Dermis microvascular lymphatic vessel endothelial cell (primary cell): ENCODE data around the gene PEAR1. TPM values are rescaled to one million over a fixed set of nuclear protein-coding genes. Genes with fewer than 3 reads are reported as not detected.

Source experiments
- DNase-seq, 2 donors: peaks; one replicate each; pipeline versions ENCODE4 v3.0.0 to v3.0.0-alpha.2; 2010; ENCODE audit warnings: low read depth in 2 of 2
- total RNA-seq: library from RNA; depleted of rRNA; stranded (reverse); fragments of >200 nt; gene quantifications from 2 replicates; pipeline ENCODE4 v1.2.1, GENCODE V29; 2014

Gene PEAR1
- total RNA-seq, 1 donor from 2014 or later, result 10.9 TPM

DNA sequence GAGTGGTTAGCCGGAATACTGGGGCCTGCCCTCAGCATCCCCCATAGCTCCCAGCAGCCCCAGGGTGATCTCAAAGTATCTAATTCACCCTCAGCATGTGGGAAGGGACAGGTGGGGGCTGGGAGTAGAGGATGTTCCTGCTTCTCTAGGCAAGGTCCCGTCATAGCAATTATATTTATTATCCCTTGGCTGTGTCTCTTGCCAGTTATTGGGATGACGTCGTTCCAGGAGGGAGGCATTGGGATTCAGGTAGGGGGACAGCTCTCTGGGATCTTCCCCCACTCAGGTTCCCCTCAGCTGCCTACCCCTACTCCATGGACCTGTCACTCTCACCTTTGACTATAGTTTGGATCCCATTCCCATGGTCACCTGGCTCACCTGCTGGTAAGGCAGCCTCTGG, 11.9 kb upstream of the PEAR1 start:
- no peak for DNase-seq

DNA sequence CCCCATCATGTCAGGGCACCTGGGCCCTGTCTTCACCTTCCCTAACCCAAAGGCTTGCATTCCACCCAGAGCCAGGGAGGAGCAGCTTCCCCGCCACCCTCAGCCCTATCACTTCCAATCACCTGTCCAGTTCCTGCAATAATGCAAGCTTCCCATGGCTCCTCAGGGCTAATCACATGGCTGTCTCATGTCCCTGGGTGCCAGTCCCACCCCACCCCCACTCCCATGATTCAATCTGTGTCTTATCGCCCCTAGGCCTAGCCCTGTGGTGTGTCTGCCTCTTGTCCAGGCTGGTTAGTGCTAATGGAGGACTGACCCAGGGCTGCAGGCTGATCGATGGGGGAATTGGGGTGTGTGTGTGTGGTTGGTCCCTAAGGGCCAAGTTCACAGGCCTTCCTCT, 11.0 kb upstream of the PEAR1 start:
- no peak for DNase-seq

DNA sequence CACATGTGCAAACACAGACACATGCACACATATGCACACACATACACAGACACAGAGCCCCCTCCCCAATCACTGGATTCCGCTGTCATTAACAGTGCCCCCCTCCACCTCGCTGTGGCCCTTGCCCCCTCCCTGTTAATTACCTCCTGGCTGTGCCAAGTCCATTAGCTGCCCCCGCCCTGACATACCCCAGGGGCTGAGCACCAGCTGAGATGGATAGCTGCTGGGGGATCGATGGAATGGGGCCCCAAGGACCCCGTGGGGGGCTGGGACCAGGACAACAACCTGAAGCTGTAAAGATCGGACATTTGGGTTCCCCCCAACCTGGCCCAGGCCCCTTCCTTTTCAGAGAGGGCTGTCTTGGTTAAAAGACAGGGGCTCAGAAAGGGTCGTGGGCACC, 9.6 kb upstream of the PEAR1 start:
- DNase-seq, result no peak

DNA sequence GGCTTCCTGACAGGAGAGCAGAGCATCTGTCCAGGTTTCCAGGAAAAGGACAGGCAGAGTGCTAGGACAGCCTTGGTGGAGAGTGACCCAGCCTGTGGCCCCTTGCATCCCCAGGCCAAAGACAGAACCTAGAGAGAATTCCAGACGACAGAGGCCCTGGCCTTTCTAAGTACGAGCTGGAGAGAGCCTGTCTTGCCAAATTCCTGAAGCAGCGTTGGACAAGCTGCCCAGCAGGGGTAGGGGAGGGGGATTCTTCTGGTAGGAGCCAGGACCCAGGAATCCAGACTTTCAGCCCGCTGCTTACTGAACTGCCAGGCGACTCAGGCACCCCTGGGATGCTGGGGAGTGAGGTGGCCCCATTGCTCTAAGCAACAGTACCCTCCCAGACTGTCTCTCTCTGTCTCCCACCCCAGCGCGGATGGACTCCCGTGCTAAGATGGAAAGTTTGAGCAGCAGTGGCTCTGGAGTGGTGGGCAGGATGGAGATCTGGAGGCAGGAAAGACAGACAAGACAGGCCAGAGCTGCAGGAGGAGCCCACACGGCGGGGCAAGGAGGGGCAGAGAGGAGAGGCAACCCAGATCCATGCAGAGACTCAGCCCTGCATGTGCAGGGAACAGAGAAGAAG, 8.8 kb upstream of the PEAR1 start:
- no peak for DNase-seq

DNA sequence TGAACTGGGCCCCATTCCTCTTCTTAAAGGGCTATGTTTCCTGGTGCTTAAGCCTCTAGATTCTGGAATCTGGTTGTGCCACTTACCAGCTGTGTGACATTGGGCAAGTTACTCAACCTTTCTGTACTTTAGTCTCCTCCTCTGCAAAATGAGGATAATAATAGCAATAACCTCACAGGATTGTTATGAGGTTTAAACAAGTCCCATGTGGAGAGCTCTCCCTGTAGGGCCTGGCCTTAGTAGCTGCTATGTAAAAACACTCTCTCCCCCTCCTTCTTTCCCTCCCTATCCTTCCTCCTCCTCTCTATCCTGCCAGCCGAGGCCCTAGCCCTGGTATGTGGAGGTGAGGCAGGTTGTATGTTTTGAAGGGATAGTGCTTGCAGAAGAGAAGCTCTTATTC, 8.2 kb upstream of the PEAR1 start:
- DNase-seq, result no peak

DNA sequence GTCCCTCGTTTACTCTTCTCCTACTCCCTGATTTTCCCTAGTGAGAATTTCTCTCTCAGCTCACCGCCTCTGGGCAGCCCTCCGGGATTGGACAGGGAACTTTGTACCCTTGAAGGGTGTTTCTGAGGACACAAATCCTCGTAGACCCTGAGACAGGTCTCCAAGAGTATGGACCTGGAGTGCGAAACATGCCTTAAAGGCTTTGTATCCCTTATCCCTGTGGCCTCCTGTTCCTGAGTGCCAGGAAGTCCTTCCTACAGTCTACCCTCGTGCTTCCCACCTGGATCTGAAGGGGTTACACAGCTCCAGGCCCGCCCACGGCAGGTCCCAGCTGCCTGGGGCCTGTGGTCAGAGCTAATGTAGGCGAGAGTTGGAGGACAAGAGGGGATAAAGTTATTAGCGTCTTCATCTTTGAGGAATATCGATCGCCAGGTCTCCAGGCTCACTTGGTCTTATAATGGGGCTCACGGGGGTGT, 7.6 kb upstream of the PEAR1 start:
- DNase-seq, result no peak

DNA sequence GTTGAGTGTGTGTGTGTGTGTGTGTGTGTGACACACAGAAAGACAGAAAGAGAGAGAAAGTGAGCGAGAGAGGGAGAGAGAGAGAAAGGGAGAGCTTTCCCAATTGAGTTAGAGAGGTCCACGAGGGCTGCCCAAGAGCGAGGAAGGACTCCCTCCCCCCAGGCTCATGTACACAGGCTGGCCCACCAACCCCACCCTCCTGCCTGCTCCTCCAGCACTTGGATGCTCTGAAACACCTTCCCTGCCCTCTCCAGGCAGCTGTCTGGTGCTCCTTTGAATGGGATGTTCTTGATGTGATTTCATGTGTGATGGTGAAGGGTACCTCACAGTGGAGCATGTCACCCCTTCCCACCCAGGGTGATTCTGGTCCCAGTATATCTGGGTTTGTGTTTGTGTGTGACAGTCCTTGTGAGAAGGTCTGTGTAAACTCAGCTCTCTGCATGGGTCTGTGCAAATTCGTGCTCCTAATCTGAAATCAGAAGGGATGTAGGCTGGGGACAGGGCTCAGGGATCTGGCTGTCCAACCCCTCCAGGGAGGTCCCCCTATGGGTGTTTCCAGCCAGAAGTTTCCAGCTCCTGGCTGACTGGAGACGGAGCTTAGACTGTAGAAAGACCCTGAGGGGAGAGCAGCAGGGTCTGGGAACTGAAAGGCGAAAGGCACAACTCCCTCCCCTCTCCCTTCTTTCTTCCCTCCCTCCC, 6.8 kb upstream of the PEAR1 start:
- no peak for DNase-seq

DNA sequence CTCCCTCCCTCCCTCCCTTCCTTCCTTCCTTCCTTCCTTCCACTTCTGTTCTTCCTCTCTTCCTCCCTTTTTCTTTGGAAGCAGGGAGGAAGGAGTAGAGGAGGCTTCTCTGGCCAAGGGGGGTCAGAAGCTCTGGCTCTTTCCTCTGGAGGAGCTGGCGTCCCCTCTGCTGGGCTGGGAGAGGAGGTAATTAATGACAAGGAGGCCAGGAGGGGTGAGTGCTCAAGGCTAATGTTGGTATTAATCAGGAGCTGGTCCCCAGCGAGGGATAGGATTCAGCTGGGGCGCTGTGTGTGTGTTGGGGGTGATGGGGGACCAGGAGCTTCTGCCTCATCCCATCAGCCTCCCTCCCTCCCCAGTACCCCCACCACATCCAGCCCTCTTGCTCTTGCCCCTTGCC, 6.2 kb upstream of the PEAR1 start:
- DNase-seq, result no peak

DNA sequence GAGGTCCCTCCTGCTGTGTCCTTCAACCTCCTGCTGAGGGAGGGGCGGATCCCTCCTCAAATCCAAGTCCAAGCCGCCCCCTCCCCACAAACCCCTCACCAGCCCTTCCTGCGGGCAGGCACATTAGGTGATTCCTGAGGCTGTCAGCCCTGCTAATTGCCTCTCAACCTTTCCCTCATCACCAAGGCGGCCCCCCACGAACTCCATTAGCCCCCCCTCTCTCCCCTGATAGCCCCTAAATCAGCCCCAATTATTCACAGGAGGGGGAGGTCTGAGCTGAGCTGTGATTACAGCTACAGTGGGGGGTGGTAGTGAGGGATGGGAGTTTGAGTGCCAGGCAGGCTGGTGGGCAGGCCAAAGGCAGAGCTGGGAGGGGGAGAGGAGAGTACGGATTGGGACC, 5.8 kb upstream of the PEAR1 start:
- DNase-seq, result no peak

DNA sequence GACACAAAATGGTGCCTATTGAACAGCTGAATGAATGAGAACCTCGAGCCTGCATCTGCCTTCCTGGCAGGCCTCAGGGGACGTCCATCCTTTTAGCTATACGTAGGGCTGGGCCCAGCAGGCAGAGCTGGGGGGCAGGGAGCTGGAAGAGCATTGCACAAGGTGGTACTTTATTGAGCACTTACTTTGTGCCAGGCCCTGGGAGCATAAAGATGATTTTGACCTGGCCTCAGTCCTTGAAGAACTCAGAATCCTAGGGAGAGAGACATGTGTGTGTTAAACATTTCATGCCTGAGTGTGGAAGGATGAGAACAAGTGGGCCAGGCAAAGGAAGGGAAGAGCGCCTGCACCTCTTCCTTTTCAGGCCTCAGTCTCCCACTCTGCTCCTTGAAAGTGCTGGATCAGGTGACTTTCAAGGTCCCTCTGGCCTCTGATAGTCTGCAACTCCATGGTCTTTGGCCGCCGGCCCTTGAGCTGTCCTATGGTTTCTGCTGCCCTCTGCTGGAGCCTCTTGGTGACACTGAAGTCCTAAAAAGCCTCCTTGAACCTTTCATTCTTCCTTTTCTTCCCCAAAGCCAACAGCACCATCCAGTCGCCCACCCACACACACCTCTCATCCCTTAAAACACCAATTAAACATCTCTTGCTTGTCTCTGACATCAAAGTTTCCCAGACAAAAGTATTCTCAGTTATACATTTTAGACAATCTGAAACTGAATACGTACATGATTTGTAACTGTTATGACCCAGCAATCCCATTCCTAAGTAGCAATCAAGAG, 3.5 kb upstream of the PEAR1 start:
- DNase-seq, result peak; percentile 40 to 82

DNA sequence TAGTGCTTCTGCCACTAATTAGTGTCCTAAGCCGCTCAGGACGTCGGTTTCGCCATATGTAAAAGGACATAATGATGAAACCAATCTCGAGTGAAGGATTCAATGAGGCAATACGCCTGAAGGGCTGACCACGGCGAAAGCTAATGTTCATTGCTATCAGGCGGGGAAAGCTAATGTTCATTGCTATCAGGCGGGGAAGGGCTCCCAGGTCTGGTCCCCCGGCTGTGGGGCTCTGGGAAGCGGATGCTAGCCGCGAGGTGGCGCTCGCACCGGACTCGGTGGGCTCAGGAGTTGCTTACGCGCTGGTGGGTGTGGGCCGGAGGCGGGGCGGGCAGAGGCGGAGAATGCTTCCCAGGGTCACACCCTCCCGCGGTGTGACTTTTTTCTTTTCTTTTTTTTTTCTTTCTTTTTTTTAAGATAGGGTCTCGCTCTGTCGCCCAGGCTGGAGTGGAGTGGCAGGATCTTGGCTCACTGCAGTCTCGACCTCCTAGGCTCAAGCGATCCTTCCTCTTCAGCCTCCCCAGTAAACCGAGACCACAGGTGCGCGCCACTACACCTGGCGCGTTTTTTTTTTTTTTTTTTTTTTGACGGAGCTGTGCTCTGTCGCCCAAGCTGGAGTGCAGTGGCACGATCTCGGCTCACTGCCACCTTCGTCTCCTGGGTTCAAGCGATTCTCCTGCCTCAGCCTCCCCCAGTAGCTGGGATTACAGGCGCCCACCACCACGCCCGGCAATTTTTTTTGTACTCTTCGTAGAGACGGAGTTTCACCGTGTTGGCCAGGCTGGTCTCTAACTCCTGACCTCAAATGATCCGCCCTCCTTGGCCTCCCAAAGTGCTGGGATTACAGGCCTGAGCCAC, 1.1 kb upstream of the PEAR1 start:
- DNase-seq, result peak; percentile 82 to 91

DNA sequence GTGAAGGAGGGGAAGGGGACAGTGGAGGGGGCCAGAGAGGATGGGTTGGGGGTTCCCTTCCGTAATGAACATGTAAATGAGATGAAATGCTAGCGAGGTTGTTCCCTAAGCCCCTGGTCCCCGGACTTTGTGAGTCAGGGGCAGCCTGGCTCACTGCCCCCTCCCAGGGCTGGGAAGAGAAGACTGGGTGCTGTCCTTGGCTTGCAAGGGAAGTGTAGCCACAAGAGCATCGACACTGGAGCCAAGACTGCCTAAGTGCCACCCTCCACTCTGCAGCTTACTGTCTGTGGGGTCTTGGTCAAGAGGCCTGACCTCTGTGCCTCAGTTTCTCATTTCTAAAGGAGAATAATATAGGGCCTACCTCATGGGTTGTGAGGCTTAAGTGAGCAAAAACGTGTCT, 483 bp downstream of the PEAR1 start:
- DNase-seq, result peak in 1 of 2 donors; percentile 33

DNA sequence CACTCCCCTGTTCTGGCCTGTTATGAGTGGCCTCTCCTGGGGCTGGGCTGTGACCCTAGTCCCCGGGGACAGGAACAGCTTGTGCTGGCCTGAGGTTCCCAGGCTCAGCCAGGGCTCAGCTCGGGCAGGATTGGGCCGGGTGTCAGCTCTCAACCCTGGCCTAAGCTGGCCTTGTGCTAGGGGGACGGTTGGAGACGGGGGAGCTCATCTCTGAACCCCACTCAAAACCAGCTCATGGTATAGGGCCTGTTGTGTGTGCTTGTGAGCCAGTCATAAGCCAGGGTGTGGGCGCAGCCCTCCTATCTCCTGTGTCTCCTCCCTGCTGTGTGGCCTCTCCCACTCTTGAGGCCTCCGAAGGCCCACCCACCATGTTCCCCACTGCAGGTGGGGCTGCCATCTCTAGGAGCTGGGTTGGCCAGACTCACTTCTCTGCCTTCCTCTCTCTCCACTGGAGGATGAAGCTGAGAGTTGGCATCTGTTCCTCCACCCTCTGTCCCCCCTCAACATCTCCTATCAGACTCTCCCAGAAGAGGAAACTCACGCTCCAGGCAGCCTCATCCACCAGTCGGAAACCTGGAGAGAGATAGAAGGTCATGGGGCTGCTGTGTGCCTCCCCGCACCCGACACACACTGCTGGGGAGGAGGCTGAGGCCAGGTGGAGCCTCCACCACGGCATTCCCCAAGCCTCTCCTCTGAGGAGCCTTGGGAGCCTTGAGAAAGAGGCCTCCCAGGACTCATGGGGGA, 1.4 kb downstream of the PEAR1 start:
- DNase-seq, result peak; percentile 40 to 89

DNA sequence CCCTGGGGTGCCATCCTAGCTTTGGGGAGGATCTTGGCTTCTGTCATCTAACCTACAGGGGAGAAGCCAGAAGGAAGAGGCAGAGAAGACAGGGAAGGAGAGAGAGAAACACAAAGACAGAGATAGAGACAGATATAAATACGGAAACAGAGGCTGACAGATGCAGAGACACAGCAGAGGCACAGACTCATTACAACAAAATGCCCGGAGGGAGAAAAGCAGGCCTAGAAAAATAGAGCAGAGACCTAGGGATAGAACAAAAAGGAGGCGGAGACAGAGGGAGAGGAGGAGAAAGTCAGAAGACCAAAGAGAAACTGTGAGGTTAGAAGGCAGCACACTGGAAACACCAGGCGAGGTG, 1.9 kb downstream of the PEAR1 start:
- peak in 1 of 2 donors; percentile 40 for DNase-seq

DNA sequence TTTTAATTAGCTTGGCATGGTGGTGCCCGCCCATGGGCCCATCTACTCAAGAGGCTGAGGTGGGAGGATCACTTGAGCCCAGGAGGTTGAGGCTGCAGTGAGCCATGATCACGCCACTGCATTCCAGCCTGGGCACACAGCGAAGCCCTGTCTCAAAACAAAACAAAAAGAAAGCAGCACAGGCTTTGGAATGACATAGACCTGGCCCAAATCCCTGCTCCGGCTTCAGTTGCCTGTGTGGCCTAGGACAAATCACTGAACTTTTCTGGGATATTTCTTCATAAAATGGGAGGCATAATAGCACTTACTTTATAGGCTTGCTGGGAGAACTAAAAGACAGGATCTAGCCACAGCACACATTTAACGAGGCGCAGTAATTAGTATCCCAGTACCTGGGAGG, 2.4 kb downstream of the PEAR1 start:
- DNase-seq, result no peak

DNA sequence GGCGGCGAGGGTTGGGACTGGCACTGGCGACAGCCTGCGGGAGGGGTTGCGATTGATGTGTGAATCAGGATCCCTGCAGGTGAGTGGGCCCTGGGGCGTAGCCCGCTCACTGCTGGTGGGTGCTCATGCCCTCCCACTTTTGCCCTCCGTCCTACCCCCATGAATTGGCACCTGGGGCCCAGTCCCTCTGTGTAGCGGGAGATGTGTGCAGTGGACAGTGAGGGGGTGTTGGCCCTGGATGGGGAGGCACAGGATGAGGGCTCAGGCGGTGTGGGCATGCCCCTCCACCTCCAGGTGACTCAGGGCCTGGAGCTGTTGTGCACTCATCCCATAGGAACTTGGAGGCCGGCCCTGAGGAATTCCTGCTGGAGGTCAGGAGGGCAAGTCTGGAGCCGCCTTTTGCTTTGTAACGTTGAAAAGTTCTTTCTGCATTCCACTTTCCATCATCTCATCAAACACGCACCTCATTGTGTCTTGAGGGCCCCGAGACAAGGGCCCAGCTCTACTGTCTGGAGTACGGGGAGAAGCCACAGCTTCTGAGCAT, 3.0 kb downstream of the PEAR1 start:
- DNase-seq, result peak in 1 of 2 donors; percentile 90

DNA sequence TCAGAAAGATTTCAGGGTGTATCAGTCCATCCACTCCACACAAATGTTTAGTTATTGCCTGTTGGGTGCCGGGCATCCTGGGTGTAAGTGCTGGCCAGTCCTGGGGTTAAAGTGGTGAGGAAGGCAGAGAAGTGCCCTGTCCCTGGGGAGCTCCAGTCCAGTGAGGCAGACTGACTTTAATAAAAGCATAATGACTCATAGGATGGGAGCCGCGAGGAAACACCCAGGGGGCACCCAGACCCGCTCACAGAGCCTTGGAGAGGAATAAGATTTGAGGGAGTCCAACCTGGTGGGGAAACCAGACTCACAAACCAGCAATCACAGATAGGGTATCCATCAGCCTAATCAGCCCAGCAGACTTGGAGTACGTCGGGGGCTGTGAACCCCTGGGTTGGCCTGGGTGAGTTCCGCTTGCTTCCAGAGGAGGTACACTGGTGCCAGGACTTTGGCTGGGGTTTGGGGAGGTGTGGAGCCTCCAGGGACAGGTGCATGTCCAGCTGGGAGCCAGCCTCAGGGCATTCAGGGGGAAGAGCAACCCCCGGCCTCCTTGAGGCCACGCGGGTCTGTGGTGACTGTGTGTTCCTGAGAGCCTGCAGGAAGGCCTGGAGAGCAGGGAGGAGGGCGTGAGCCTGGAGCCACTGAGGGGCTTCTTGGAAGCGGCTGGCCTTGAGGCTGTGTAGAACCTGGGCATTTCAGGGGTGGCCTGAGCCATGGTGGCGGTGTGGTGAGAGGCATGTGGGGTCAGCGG, 3.7 kb downstream of the PEAR1 start:
- peak in 1 of 2 donors; percentile 60 for DNase-seq

DNA sequence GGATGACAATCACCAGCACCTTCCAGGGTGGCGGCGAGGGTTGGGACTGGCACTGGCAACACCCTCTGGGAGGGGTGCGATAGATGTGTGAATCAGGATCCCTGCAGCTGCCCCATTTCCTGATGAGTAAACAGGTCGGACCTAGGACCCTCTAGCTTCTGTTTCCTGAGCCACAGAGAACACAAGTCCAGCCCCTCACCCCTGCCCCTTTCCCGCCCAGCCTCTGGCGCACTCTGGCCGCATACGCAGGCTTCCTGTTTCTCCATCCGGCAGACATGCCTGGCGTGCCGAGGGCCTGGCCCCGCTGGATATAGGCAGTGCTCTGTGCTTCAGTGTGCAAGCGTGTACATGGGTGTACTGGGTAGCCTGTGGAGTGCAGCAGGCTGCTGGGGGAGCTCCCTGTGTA, 4.6 kb downstream of the PEAR1 start:
- DNase-seq, result peak; percentile 96 to 99

DNA sequence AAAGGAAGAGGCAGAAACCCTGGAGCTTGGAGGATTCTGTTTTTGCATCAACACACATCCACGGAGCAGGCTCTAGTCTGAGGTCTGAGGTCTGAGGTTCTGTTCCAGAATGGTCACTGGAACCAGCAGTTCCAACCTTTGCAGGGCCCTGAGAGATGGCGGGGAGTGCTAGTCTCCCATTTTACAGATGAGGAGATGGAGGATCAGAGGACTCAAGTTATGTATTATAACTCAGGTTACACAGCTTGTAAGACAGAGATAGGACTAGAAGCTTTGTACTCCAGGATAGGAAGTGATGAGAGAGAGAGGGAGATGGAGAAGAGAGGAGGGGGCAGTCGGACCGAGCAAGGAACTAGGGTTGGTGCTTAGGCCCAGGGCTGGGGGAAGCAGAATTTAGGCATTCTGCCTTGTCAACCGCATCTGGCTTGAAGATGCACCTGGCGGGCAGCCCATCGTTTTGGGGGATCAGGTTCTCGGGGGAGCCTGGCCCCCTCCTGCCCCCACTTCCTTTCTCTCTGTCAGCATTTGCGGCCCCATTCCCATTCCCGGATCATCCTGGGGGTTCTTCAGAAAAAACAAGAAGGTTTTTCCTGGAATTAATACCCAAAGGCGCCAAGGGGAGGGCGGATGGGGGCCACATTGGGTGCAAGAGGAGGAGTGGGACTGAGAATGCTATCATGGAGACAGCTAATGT, 5.6 kb downstream of the PEAR1 start:
- no peak for DNase-seq
